ENCODE measurements around the gene KCNA3.

The KCNA3 gene

GRCh38 chr1:110708974-110709440, 34.3 kb upstream of the KCNA3 start:
- Histone ChIP-seq H3K36me3 (ENCODE audit: insufficient read depth, low read length) (no peaks in the 10 kb centered on the region), H3K9ac (ENCODE audit: insufficient read length) (no peak overlapping the region), H3K27ac (no peak overlapping the region), H3K4me3 (no peak overlapping the region), H3K9me3 (ENCODE audit: low read depth, low read length) (no peaks in the 10 kb centered on the region)
- no peak for TF ChIP-seq POLR2AphosphoS5 (IDR thresholded peaks at IDR 0.05; ENCODE audit: borderline replicate concordance, low read depth, low read length)
- no peak for TF ChIP-seq EZH2 (IDR thresholded peaks at IDR 0.05)
- no peak for TF ChIP-seq FOXP2 (optimal IDR thresholded peaks at IDR 0.05; ENCODE audit: control extremely low read depth, extremely low read length, insufficient read depth)
- no peak for DNase-seq (ENCODE audit: low read depth, low spot score)

DNA sequence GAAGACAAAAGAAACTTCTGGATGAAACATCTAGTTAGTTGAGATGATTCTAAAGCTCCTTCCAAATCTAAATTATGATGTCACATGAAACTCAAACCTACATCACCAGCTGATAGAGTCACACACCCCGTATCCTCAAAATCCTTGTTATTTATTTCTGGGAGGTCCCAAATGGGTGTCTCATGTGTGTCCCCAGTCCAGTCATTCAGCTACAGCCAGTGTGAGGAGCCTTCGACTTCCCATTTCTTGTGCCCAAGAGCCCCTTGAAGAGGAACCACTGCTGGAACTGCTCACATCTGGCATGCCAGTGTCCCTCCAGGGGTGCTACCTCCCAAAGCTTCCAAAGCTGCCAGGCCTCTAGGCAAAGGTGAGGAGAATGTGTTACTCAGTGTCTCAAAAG, 32.5 kb upstream of the KCNA3 start:
- Histone ChIP-seq H3K9me3 (ENCODE audit: low read depth, low read length) (no peaks in the 10 kb centered on the region), H3K27ac (no peak overlapping the region)

DNA sequence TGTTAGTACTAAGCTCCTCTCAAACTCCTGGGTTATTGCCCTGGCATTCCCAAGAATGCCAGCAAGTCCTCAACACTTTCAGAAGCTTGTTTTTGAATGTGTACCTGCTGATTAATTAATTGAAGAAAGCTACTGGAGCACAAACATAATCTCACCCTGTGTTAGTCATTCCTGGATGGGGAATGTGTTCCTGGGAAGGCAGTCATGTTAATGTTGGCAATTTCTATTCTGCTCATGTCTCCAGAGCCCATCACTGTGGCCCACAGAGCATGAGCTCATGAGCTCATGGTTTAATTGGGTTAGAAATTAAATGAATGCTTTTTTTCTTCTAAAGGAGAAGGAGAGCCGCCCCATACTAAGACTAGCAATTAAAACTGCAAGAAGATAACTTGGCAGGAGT, 31.9 kb upstream of the KCNA3 start:
- DNase-seq (ENCODE audit: low read depth, low spot score) = no peak
- no peaks in the 10 kb centered on the region for H3K9me3 ChIP-seq (ENCODE audit: low read depth, low read length)
- H3K4me3 ChIP-seq = no peak overlapping the region
- TF ChIP-seq POLR2AphosphoS5 (IDR thresholded peaks at IDR 0.05; ENCODE audit: borderline replicate concordance, low read depth, low read length) (no peak), EZH2 (IDR thresholded peaks at IDR 0.05) (no peak), FOXP2 (optimal IDR thresholded peaks at IDR 0.05; ENCODE audit: control extremely low read depth, extremely low read length, insufficient read depth) (no peak)
- no peak overlapping the region for H3K9ac ChIP-seq (ENCODE audit: insufficient read length)
- no peak overlapping the region for H3K27ac ChIP-seq
- no peaks in the 10 kb centered on the region for H3K36me3 ChIP-seq (ENCODE audit: insufficient read depth, low read length)

More for the DNA sequence above, 32.5 kb upstream of the KCNA3 start:
- no peak for DNase-seq (ENCODE audit: low read depth, low spot score)
- Histone ChIP-seq H3K36me3 (ENCODE audit: insufficient read depth, low read length) (no peaks in the 10 kb centered on the region), H3K9ac (ENCODE audit: insufficient read length) (no peak overlapping the region), H3K4me3 (no peak overlapping the region)
- TF ChIP-seq POLR2AphosphoS5 (IDR thresholded peaks at IDR 0.05; ENCODE audit: borderline replicate concordance, low read depth, low read length) (no peak), FOXP2 (optimal IDR thresholded peaks at IDR 0.05; ENCODE audit: control extremely low read depth, extremely low read length, insufficient read depth) (no peak), EZH2 (IDR thresholded peaks at IDR 0.05) (no peak)

- H3K27ac ChIP-seq = no peak overlapping the region
- TF ChIP-seq EZH2 (IDR thresholded peaks at IDR 0.05) (no peak), POLR2AphosphoS5 (IDR thresholded peaks at IDR 0.05; ENCODE audit: borderline replicate concordance, low read depth, low read length) (no peak), FOXP2 (optimal IDR thresholded peaks at IDR 0.05; ENCODE audit: control extremely low read depth, extremely low read length, insufficient read depth) (no peak)
- H3K4me3 ChIP-seq = no peak overlapping the region
- H3K9me3 ChIP-seq (ENCODE audit: low read depth, low read length) = no peaks in the 10 kb centered on the region
- DNase-seq (ENCODE audit: low read depth, low spot score) = no peak
- no peaks in the 10 kb centered on the region for H3K36me3 ChIP-seq (ENCODE audit: insufficient read depth, low read length)
- H3K9ac ChIP-seq (ENCODE audit: insufficient read length) = no peak overlapping the region
These were observed 27.5 kb upstream of the KCNA3 start for GRCh38 chr1:110702260-110702659.

- Histone ChIP-seq H3K9me3 (ENCODE audit: low read depth, low read length) (no peaks in the 10 kb centered on the region), H3K9ac (ENCODE audit: insufficient read length) (no peak overlapping the region), H3K36me3 (ENCODE audit: insufficient read depth, low read length) (no peaks in the 10 kb centered on the region), H3K4me3 (no peak overlapping the region), H3K27ac (no peak overlapping the region)
- no peak for DNase-seq (ENCODE audit: low read depth, low spot score)
- TF ChIP-seq FOXP2 (optimal IDR thresholded peaks at IDR 0.05; ENCODE audit: control extremely low read depth, extremely low read length, insufficient read depth) (no peak), EZH2 (IDR thresholded peaks at IDR 0.05) (no peak), POLR2AphosphoS5 (IDR thresholded peaks at IDR 0.05; ENCODE audit: borderline replicate concordance, low read depth, low read length) (no peak)
These were observed 26.0 kb upstream of the KCNA3 start for GRCh38 chr1:110700767-110701166.

- no peak for DNase-seq (ENCODE audit: low read depth, low spot score)
- TF ChIP-seq FOXP2 (optimal IDR thresholded peaks at IDR 0.05; ENCODE audit: control extremely low read depth, extremely low read length, insufficient read depth) (no peak), POLR2AphosphoS5 (IDR thresholded peaks at IDR 0.05; ENCODE audit: borderline replicate concordance, low read depth, low read length) (no peak), EZH2 (IDR thresholded peaks at IDR 0.05) (no peak)
- H3K4me3 ChIP-seq = no peak overlapping the region
- H3K27ac ChIP-seq = no peak overlapping the region
- no peaks in the 10 kb centered on the region for H3K36me3 ChIP-seq (ENCODE audit: insufficient read depth, low read length)
- no peak overlapping the region for H3K9ac ChIP-seq (ENCODE audit: insufficient read length)
- H3K9me3 ChIP-seq (ENCODE audit: low read depth, low read length) = no peaks in the 10 kb centered on the region
These were observed 22.9 kb upstream of the KCNA3 start for GRCh38 chr1:110697606-110698005.

DNA sequence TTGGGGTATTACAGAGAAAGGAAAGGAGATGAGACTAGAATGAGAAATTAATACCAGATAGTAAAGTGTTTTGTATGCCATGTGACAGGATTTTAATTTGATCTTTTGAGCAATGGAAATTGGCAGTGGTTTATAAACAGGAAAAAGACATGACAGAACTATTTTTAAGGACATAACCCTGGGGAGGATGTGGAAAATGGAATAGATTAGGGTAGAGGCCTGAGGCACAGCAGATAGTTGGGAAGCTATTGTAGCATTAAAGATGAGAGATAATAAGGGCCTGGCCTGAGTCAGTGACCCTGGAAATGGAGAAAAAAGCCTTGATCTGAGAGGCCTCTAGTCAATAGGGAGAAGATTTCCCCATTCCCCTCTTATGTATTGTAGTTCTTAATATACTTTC, 22.1 kb upstream of the KCNA3 start:
- no peak overlapping the region for H3K4me3 ChIP-seq
- TF ChIP-seq POLR2AphosphoS5 (IDR thresholded peaks at IDR 0.05; ENCODE audit: borderline replicate concordance, low read depth, low read length) = no peak
- TF ChIP-seq FOXP2 (optimal IDR thresholded peaks at IDR 0.05; ENCODE audit: control extremely low read depth, extremely low read length, insufficient read depth) = no peak
- TF ChIP-seq EZH2 (IDR thresholded peaks at IDR 0.05) = no peak
- H3K9me3 ChIP-seq (ENCODE audit: low read depth, low read length) = no peaks in the 10 kb centered on the region
- no peak overlapping the region for H3K27ac ChIP-seq
- H3K9ac ChIP-seq (ENCODE audit: insufficient read length) = no peak overlapping the region
- no peaks in the 10 kb centered on the region for H3K36me3 ChIP-seq (ENCODE audit: insufficient read depth, low read length)
- DNase-seq (ENCODE audit: low read depth, low spot score) = no peak

GRCh38 chr1:110690709-110691365, 16.1 kb upstream of the KCNA3 start:
- H3K36me3 ChIP-seq (ENCODE audit: insufficient read depth, low read length) = no peaks in the 10 kb centered on the region
- no peak overlapping the region for H3K9ac ChIP-seq (ENCODE audit: insufficient read length)
- H3K4me3 ChIP-seq = no peak overlapping the region
- DNase-seq (ENCODE audit: low read depth, low spot score) = no peak
- no peak for TF ChIP-seq EZH2 (IDR thresholded peaks at IDR 0.05)
- TF ChIP-seq FOXP2 (optimal IDR thresholded peaks at IDR 0.05; ENCODE audit: control extremely low read depth, extremely low read length, insufficient read depth) = no peak
- TF ChIP-seq POLR2AphosphoS5 (IDR thresholded peaks at IDR 0.05; ENCODE audit: borderline replicate concordance, low read depth, low read length) = no peak
- H3K27ac ChIP-seq = no peak overlapping the region
- H3K9me3 ChIP-seq (ENCODE audit: low read depth, low read length) = no peaks in the 10 kb centered on the region

DNA sequence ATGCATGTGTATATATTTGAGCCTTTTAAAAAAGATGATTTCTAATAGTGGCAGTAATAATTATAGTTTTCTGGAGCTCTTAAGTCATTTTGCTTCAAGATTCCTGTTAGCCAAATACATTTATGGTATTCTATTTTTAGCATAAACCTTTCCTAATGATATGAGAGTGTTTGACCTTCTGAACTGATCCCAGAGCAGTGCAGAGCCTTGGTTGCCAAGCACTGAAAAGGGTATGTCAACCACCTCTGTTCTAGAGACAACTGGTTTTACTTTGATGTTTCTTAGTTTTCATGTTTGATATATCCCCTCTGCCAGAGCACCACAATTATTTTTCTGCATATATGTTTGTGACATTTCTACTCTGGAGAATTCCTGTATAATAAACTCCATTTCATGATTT, 15.1 kb upstream of the KCNA3 start:
- no peak overlapping the region for H3K4me3 ChIP-seq
- TF ChIP-seq EZH2 (IDR thresholded peaks at IDR 0.05) = no peak
- no peak for TF ChIP-seq FOXP2 (optimal IDR thresholded peaks at IDR 0.05; ENCODE audit: control extremely low read depth, extremely low read length, insufficient read depth)
- TF ChIP-seq POLR2AphosphoS5 (IDR thresholded peaks at IDR 0.05; ENCODE audit: borderline replicate concordance, low read depth, low read length) = no peak
- H3K9ac ChIP-seq (ENCODE audit: insufficient read length) = no peak overlapping the region
- H3K27ac ChIP-seq = no peak overlapping the region
- no peaks in the 10 kb centered on the region for H3K9me3 ChIP-seq (ENCODE audit: low read depth, low read length)
- H3K36me3 ChIP-seq (ENCODE audit: insufficient read depth, low read length) = no peaks in the 10 kb centered on the region
- no peak for DNase-seq (ENCODE audit: low read depth, low spot score)

Data from SK-N-MC (cell line).